Caco-2 (cell line): ENCODE measurements around the gene KDM2B. TPM values are rescaled to one million over a fixed set of nuclear protein-coding genes. Genes with fewer than 3 reads are reported as not detected.

ENCODE experiments used
- BruUV-seq: library from RNA; stranded (reverse); fragments of 400-500 nt; replicated peaks from 2 replicates; lab custom pipeline; 2021; lab: Mats Ljungman, UMichigan
- CTCF ChIA-PET: fragments of 300-600 bp; sonication (Branson Sonifier 250); formaldehyde crosslinking; loops from one replicate; lab custom pipeline; 2022; ENCODE audit warnings: antibody characterized with exemption; lab: Charles Lee
- POLR2A ChIA-PET: fragments of 300-600 bp; sonication (Branson Sonifier 250); formaldehyde crosslinking; loops from one replicate; lab custom pipeline; 2022; ENCODE audit warnings: antibody characterized with exemption; lab: Charles Lee
- DNase-seq, 2 experiments: peaks; one replicate each; pipeline versions ENCODE4 v3.0.0 to v3.0.0-alpha.2; 2020 to 2022
- H3K27me3 ChIP-seq: replicated peaks from 2 replicates; pipeline ENCODE4 v1.6.0; 2011; ENCODE audit warnings: low read length; ENCODE audit not compliant: control insufficient read depth, insufficient read depth
- H3K36me3 ChIP-seq: 2 replicates; pipeline ENCODE4 v1.5.1; 2011; ENCODE audit warnings: low read length; ENCODE audit not compliant: control insufficient read depth, insufficient read depth
- H3K4me1 ChIP-seq: fragments of 250-450 bp; sonication (Bioruptor Pico); 2 replicates; pipeline ENCODE4 v1.5.1; 2020; ENCODE audit warnings: mild to moderate bottlenecking
- H3K4me3 ChIP-seq: 2 replicates; pipeline ENCODE4 v1.5.1; 2011; ENCODE audit warnings: low read depth, mild to moderate bottlenecking, control low read depth, low read length
- H3K9me3 ChIP-seq: fragments of 250-450 bp; sonication (Bioruptor Pico); 2 replicates; pipeline ENCODE4 v1.5.1; 2020; ENCODE audit warnings: mild to moderate bottlenecking, moderate library complexity
- H3K27ac Mint-ChIP-seq: one replicate; pipeline ENCODE4 v1.8.0; 2022; ENCODE audit warnings: mixed read lengths; ENCODE audit not compliant: unreplicated experiment
- H3K27me3 Mint-ChIP-seq: one replicate; pipeline ENCODE4 v1.8.0; 2022; ENCODE audit warnings: mixed read lengths; ENCODE audit not compliant: insufficient read depth, unreplicated experiment
- H3K36me3 Mint-ChIP-seq: one replicate; pipeline ENCODE4 v1.8.0; 2022; ENCODE audit warnings: mild to moderate bottlenecking, mixed read lengths; ENCODE audit not compliant: insufficient read depth, unreplicated experiment
- H3K4me1 Mint-ChIP-seq: one replicate; pipeline ENCODE4 v1.8.0; 2022; ENCODE audit warnings: low read depth, mixed read lengths; ENCODE audit not compliant: unreplicated experiment
- H3K4me3 Mint-ChIP-seq: one replicate; pipeline ENCODE4 v1.8.0; 2022; ENCODE audit warnings: mild to moderate bottlenecking, moderate library complexity, mixed read lengths; ENCODE audit not compliant: unreplicated experiment
- H3K9me3 Mint-ChIP-seq: one replicate; pipeline ENCODE4 v1.8.0; 2022; ENCODE audit warnings: mixed read lengths; ENCODE audit not compliant: unreplicated experiment
- CTCF ChIP-seq, 2 experiments: fragments of 200-600 bp in 1 of 2; IDR thresholded peaks; 1 replicate in 1 of 2; 2 replicates in 1 of 2; pipeline versions ENCODE4 v1.5.1 to v1.8.0; 2011 to 2022; ENCODE audit warnings: antibody characterized with exemption in 1 of 2, control low read depth in 1 of 2, inconsistent platforms in 1 of 2, low read depth in 1 of 2, low read length in 1 of 2, mild to moderate bottlenecking in 1 of 2, moderate library complexity in 1 of 2; ENCODE audit not compliant: insufficient read depth in 1 of 2, severe bottlenecking in 1 of 2, unreplicated experiment in 1 of 2
- intact Hi-C: fragments of 100-400 bp; cut with micrococcal nuclease; formaldehyde crosslinking; loops from one replicate; pipeline ENCODE4 v1.10.0; 2022; ENCODE audit not compliant: unreplicated experiment
- total RNA-seq: library from RNA; stranded (reverse); gene quantifications from 2 replicates; pipeline ENCODE4 v1.2.3, GENCODE V29; 2022

Gene KDM2B
- total RNA-seq, 1 experiment from 2014 or later = 48.4 TPM

GRCh38 chr12:121461048-121461447 is 119.8 kb downstream of the KDM2B start:
- Histone ChIP-seq H3K9me3 (no peaks in the 10 kb centered on the region), H3K27me3 (no peaks in the 10 kb centered on the region), H3K4me3 (no peak overlapping the region), H3K4me1 (peaks cover 7% of the 10 kb centered on the region; the same call in 1 of the 2 replicates), H3K36me3 (peaks cover 2% of the 10 kb centered on the region; the same call in 1 of the 2 replicates)
- peaks cover 6% of the 10 kb centered on the region for H3K36me3 Mint-ChIP-seq
- CTCF ChIA-PET = no interaction called here
- no peaks in the 10 kb centered on the region for H3K27me3 Mint-ChIP-seq
- TF ChIP-seq CTCF (IDR thresholded peaks at IDR 0.05; ENCODE audit: insufficient read depth in 1 of 2, low read depth in 1 of 2, low read length in 1 of 2, severe bottlenecking in 1 of 2, unreplicated experiment in 1 of 2) = no peak
- intact Hi-C loops = no loop called here
- no peak for DNase-seq
- no peaks in the 10 kb centered on the region for H3K9me3 Mint-ChIP-seq
- peaks cover 6% of the 10 kb centered on the region for H3K4me1 Mint-ChIP-seq
- POLR2A ChIA-PET = interaction anchor here (0.6 kb wide), 1 partner anchor 111 kb away, joined by 4 read pairs; no protein-coding TSS in a partner anchor
- no peak overlapping the region for H3K4me3 Mint-ChIP-seq
- H3K27ac Mint-ChIP-seq = no peak overlapping the region
- BruUV-seq = no TSS peak

- Mint-ChIP-seq H3K4me3 (no peak overlapping the region), H3K9me3 (no peaks in the 10 kb centered on the region), H3K27me3 (no peaks in the 10 kb centered on the region), H3K27ac (peak overlapping the region; percentile 2), H3K36me3 (peaks cover 5% of the 10 kb centered on the region), H3K4me1 (peaks cover 7% of the 10 kb centered on the region)
- Histone ChIP-seq H3K27me3 (no peaks in the 10 kb centered on the region), H3K9me3 (no peaks in the 10 kb centered on the region), H3K4me1 (peaks cover 6% of the 10 kb centered on the region; the same call in 1 of the 2 replicates), H3K36me3 (no peaks in the 10 kb centered on the region), H3K4me3 (no peak overlapping the region)
- peak in 1 of 2 experiments; percentile 54 for DNase-seq
- POLR2A ChIA-PET = interaction anchor here (0.6 kb wide), 2 partner anchors 12 to 69 kb away, joined by 3 read pairs; no protein-coding TSS in a partner anchor
- no peak for TF ChIP-seq CTCF (IDR thresholded peaks at IDR 0.05; ENCODE audit: insufficient read depth in 1 of 2, low read depth in 1 of 2, low read length in 1 of 2, severe bottlenecking in 1 of 2, unreplicated experiment in 1 of 2)
- intact Hi-C loops = no loop called here
- CTCF ChIA-PET = interaction anchor here (0.7 kb wide), 1 partner anchor 11 kb away, joined by 3 read pairs; no protein-coding TSS in a partner anchor
- BruUV-seq = no TSS peak
These were observed 124.3 kb downstream of the KDM2B start for GRCh38 chr12:121456551-121456950.

GRCh38 chr12:121455766-121456420 is 124.9 kb downstream of the KDM2B start:
- H3K9me3 Mint-ChIP-seq = no peaks in the 10 kb centered on the region
- peaks cover 5% of the 10 kb centered on the region for H3K36me3 Mint-ChIP-seq
- ChIA-PET POLR2A (interaction anchor here (0.6 kb wide), 1 partner anchor 68 kb away, joined by 3 read pairs; no protein-coding TSS in a partner anchor), CTCF (no interaction called here)
- BruUV-seq = no TSS peak
- H3K36me3 ChIP-seq = no peaks in the 10 kb centered on the region
- H3K27ac Mint-ChIP-seq = no peak overlapping the region
- no peak for TF ChIP-seq CTCF (IDR thresholded peaks at IDR 0.05; ENCODE audit: insufficient read depth in 1 of 2, low read depth in 1 of 2, low read length in 1 of 2, severe bottlenecking in 1 of 2, unreplicated experiment in 1 of 2)
- no peak overlapping the region for H3K4me3 Mint-ChIP-seq
- no peaks in the 10 kb centered on the region for H3K9me3 ChIP-seq
- H3K4me1 ChIP-seq = peaks cover 6% of the 10 kb centered on the region; the same call in 1 of the 2 replicates
- intact Hi-C loops = no loop called here
- DNase-seq = no peak
- peaks cover 7% of the 10 kb centered on the region for H3K4me1 Mint-ChIP-seq
- H3K4me3 ChIP-seq = no peak overlapping the region
- H3K27me3 ChIP-seq = no peaks in the 10 kb centered on the region
- H3K27me3 Mint-ChIP-seq = no peaks in the 10 kb centered on the region
